ENCODE data around the gene LAMA4.

DNA sequence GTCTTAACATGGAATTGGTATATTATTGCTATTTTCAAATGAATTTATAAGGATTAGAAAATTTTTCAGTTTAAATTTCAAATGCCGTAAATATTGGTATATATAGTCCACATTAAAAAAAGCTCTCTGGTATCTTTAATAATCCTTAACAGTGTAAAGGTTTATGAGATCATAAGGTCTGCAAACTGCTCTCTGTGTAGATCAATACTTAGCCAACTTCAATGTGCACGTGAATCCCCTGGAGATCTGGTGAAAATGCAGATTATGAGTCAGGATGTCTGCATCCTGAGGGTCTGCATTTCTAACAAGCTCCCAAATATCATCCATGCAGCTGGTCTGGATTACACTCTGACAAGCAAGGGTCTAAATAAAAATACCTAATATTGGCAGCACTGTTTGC is 43.5 kb downstream of the LAMA4 start:
- TF ChIP-seq, protein P1, sequence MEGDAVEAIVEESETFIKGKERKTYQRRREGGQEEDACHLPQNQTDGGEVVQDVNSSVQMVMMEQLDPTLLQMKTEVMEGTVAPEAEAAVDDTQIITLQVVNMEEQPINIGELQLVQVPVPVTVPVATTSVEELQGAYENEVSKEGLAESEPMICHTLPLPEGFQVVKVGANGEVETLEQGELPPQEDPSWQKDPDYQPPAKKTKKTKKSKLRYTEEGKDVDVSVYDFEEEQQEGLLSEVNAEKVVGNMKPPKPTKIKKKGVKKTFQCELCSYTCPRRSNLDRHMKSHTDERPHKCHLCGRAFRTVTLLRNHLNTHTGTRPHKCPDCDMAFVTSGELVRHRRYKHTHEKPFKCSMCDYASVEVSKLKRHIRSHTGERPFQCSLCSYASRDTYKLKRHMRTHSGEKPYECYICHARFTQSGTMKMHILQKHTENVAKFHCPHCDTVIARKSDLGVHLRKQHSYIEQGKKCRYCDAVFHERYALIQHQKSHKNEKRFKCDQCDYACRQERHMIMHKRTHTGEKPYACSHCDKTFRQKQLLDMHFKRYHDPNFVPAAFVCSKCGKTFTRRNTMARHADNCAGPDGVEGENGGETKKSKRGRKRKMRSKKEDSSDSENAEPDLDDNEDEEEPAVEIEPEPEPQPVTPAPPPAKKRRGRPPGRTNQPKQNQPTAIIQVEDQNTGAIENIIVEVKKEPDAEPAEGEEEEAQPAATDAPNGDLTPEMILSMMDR (IDR thresholded peaks at IDR 0.05; ENCODE audit: poor library complexity, severe bottlenecking) = no peak
- TF ChIP-seq MXI1 (conservative IDR thresholded peaks at IDR 0.05; ENCODE audit: poor library complexity, severe bottlenecking) = no peak
